GM12801 (cell line): Measurements from ENCODE around the gene BMPR1B.

Experiments used
- CTCF ChIP-seq: IDR thresholded peaks from one replicate; pipeline ENCODE4 v1.5.1; 2011; ENCODE audit warnings: control low read depth; ENCODE audit not compliant: insufficient read length; ENCODE audit errors: extremely low read depth

Gene BMPR1B

GRCh38 chr4:94724016-94724790 lies 33.6 kb upstream of the BMPR1B start:
- no peak for TF ChIP-seq CTCF

- no peak for TF ChIP-seq CTCF
Measured at GRCh38 chr4:94726524-94727123, 31.1 kb upstream of the BMPR1B start.

- no peak for TF ChIP-seq CTCF
Measured at GRCh38 chr4:94728056-94728766, 29.5 kb upstream of the BMPR1B start.

- no peak for TF ChIP-seq CTCF
Measured at GRCh38 chr4:94732358-94732698, 25.4 kb upstream of the BMPR1B start.

- no peak for TF ChIP-seq CTCF
Measured at GRCh38 chr4:94739741-94740140, 18.0 kb upstream of the BMPR1B start.

- no peak for TF ChIP-seq CTCF
Measured at GRCh38 chr4:94741304-94741703, 16.5 kb upstream of the BMPR1B start.

- TF ChIP-seq CTCF: no peak
Measured at GRCh38 chr4:94743838-94744237, 13.9 kb upstream of the BMPR1B start.
